ENCODE data around the gene KRT20. TPM values are rescaled to one million over a fixed set of nuclear protein-coding genes. Genes with fewer than 3 reads are reported as not detected.

The KRT20 gene
- total and polyA plus RNA-seq, 2 donors (not counting 3 experiments of a cell fraction or from before 2014, with no cell fraction given): not detected

GRCh38 chr17:40857535-40857934, 27.5 kb downstream of the KRT20 start:
- Histone ChIP-seq H3K9ac (replicated peaks; ENCODE audit: extremely low read depth, insufficient read depth, low read length) (no peak overlapping the region), H3K27ac (ENCODE audit: insufficient read depth, low read depth, low read length) (no peak overlapping the region), H3K79me2 (ENCODE audit: control insufficient read depth, insufficient read depth, low read length) (no peaks in the 10 kb centered on the region), H3K36me3 (ENCODE audit: control insufficient read depth in 2 of 2, extremely low read depth in 1 of 2, insufficient read depth in 2 of 2, low read length in 2 of 2) (no peaks in the 10 kb centered on the region), H4K20me1 (replicated peaks; ENCODE audit: control insufficient read depth, extremely low read depth, insufficient read depth, low read length) (no peaks in the 10 kb centered on the region), H3K9me3 (replicated peaks; ENCODE audit: control insufficient read depth, insufficient read depth, low read length) (no peaks in the 10 kb centered on the region), H3K4me1 (ENCODE audit: control insufficient read depth, extremely low read depth, insufficient read depth, low read length) (peaks cover 8% of the 10 kb centered on the region), H2AFZ (ENCODE audit: low read depth, low read length) (no peak overlapping the region), H3K4me3 (replicated peaks in 1 of 3; ENCODE audit: insufficient read depth in 1 of 3, low read depth in 1 of 3, low read length in 3 of 3) (no peak overlapping the region), H3K27me3 (ENCODE audit: control insufficient read depth in 2 of 2, insufficient read depth in 2 of 2, low read length in 2 of 2) (no peaks in the 10 kb centered on the region), H3K9me1 (replicated peaks; ENCODE audit: control insufficient read depth, extremely low read depth, insufficient read depth, low read length) (no peaks in the 10 kb centered on the region), H3K4me2 (ENCODE audit: insufficient read depth, low read length) (no peak overlapping the region)
- POLR2A ChIA-PET: no interaction called here
- dilution Hi-C loops (cut with MboI; ENCODE audit: extremely low pct_ligation_motif_present, low sequenced_read_pairs) (no loop called here), intact Hi-C loops (cut with micrococcal nuclease) (loop anchor here (1.0 to 2.0 kb wide), 7 partner anchors 52 to 809 kb away; no protein-coding TSS in a partner anchor)
- CTCF ChIA-PET: interaction anchor here (0.6 to 7.3 kb wide), 29 partner anchors 9 to 838 kb away, joined by 3 to 177 read pairs (median 4); partner anchors contain the start of genes KRT12 and KRTAP4-2
- no peak for TF ChIP-seq GATA2 (IDR thresholded peaks at IDR 0.05; ENCODE audit: insufficient read depth, insufficient read length, low read depth, low read length)
- TF ChIP-seq MYC (IDR thresholded peaks at IDR 0.05; ENCODE audit: low read depth, low read length): no peak
- TF ChIP-seq, protein P1, sequence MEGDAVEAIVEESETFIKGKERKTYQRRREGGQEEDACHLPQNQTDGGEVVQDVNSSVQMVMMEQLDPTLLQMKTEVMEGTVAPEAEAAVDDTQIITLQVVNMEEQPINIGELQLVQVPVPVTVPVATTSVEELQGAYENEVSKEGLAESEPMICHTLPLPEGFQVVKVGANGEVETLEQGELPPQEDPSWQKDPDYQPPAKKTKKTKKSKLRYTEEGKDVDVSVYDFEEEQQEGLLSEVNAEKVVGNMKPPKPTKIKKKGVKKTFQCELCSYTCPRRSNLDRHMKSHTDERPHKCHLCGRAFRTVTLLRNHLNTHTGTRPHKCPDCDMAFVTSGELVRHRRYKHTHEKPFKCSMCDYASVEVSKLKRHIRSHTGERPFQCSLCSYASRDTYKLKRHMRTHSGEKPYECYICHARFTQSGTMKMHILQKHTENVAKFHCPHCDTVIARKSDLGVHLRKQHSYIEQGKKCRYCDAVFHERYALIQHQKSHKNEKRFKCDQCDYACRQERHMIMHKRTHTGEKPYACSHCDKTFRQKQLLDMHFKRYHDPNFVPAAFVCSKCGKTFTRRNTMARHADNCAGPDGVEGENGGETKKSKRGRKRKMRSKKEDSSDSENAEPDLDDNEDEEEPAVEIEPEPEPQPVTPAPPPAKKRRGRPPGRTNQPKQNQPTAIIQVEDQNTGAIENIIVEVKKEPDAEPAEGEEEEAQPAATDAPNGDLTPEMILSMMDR (IDR thresholded peaks at IDR 0.05; ENCODE audit: extremely low read depth in 1 of 2, insufficient read depth in 1 of 2, low read depth in 1 of 2, low read length in 2 of 2): no peak
- TF ChIP-seq MAX (IDR thresholded peaks at IDR 0.05; ENCODE audit: insufficient read depth, insufficient read length): no peak
- no peak for TF ChIP-seq POLR2A (IDR thresholded peaks at IDR 0.05; ENCODE audit: low read depth, low read length)
- TF ChIP-seq EZH2 (IDR thresholded peaks at IDR 0.05; ENCODE audit: borderline replicate concordance, low read depth, low read length, severe bottlenecking): no peak
- no peak for TF ChIP-seq FOS (IDR thresholded peaks at IDR 0.05; ENCODE audit: borderline replicate concordance, insufficient read depth, low read length)
- no peak for TF ChIP-seq POLR2AphosphoS5 (IDR thresholded peaks at IDR 0.05; ENCODE audit: insufficient read depth, low read depth, low read length)
- no peak for TF ChIP-seq JUN (IDR thresholded peaks at IDR 0.05; ENCODE audit: borderline replicate concordance, insufficient read depth, insufficient read length, low read depth)
- FAIRE-seq: no peak
- no TSS peak for BruUV-seq (replicated peaks)
- DNase-seq (ENCODE audit: low read depth, low spot score): no peak

All from endothelial cell of umbilical vein (primary cell).